HCT116 (cell line): Measurements from ENCODE around the gene GPNMB. TPM values are rescaled to one million over a fixed set of nuclear protein-coding genes. Genes with fewer than 3 reads are reported as not detected.

Experiments
- ATAC-seq: fragments of 200-7000 bp; cut with Tn5 transposase; 2 replicates; pipeline ENCODE4 v1.9.1; 2020; ENCODE audit warnings: mild to moderate bottlenecking, moderate library complexity
- BruUV-seq: library from RNA; stranded (reverse); fragments of 400-500 nt; replicated peaks from 2 replicates; lab custom pipeline; 2021; lab: Mats Ljungman, UMichigan
- CTCF ChIA-PET: fragments of 300-600 bp; sonication (Branson Sonifier 250); formaldehyde crosslinking; loops from one replicate; lab custom pipeline; 2021; ENCODE audit warnings: antibody characterized with exemption; lab: Charles Lee
- POLR2A ChIA-PET: fragments of 300-600, 350-600 bp; sonication (Branson Sonifier 250); formaldehyde crosslinking; loops from one replicate; lab custom pipeline; 2021; ENCODE audit warnings: antibody characterized with exemption; lab: Charles Lee
- RAD21 ChIA-PET, 2 experiments: fragments of 300-600 bp; sonication (Branson Sonifier 250); formaldehyde crosslinking; loops; one replicate each; lab custom pipeline; 2023; ENCODE audit warnings: low total read pairs in 2 of 2; ENCODE audit not compliant: uncharacterized antibody in 2 of 2, unreplicated experiment in 2 of 2, low non-redundant PET in 1 of 2; lab: Charles Lee
- DNase-seq: peaks from one replicate; pipeline ENCODE4 v3.0.0-alpha.2; 2010; ENCODE audit warnings: low read depth, low spot score
- H2AFZ ChIP-seq: fragments of 200-600 bp; shearing (Covaris generic), sonication (generic); 2 replicates; pipeline ENCODE4 v1.6.1; 2017; ENCODE audit warnings: low read depth, mixed run types, mixed read lengths, antibody characterized with exemption, low read length; ENCODE audit not compliant: poor library complexity, severe bottlenecking
- H3K27ac ChIP-seq: 2 replicates; pipeline ENCODE4 v1.5.1; 2012; ENCODE audit warnings: low read depth, low read length
- H3K27me3 ChIP-seq: fragments of 200-600 bp; sonication (generic); 2 replicates; pipeline ENCODE4 v1.6.1; 2016; ENCODE audit warnings: mixed run types, low read length, mixed read lengths; ENCODE audit not compliant: insufficient read depth
- H3K36me3 ChIP-seq, 2 experiments: fragments of 200-500 bp in 1 of 2; fragments of 200-600 bp in 1 of 2; sonication (Bioruptor generic) in 1 of 2; sonication (generic) in 1 of 2; 2 replicates each; pipeline versions ENCODE4 v1.5.1 to v1.6.1; 2014 to 2016; ENCODE audit warnings: low read length in 2 of 2, inconsistent platforms in 1 of 2, mixed read lengths in 1 of 2, mixed run types in 1 of 2; ENCODE audit not compliant: insufficient read depth in 2 of 2, control insufficient read depth in 1 of 2
- H3K4me1 ChIP-seq, 2 experiments: fragments of 200-600 bp in 1 of 2; sonication (generic) in 1 of 2; 2 replicates each; pipeline versions ENCODE4 v1.5.1 to v1.6.1; 2012 to 2017; ENCODE audit warnings: low read length in 2 of 2, inconsistent platforms in 1 of 2, mild to moderate bottlenecking in 1 of 2, mixed read lengths in 1 of 2, mixed run types in 1 of 2, moderate library complexity in 1 of 2; ENCODE audit not compliant: insufficient read depth in 2 of 2, control insufficient read depth in 1 of 2
- H3K4me2 ChIP-seq: fragments of 200-600 bp; sonication (generic); 2 replicates; pipeline ENCODE4 v1.6.1; 2017; ENCODE audit warnings: mixed run types, low read length, mixed read lengths
- H3K4me3 ChIP-seq, 2 experiments: fragments of 200-600 bp in 1 of 2; sonication (generic) in 1 of 2; replicated peaks in 1 of 2; 2 replicates each; pipeline ENCODE4 v1.5.1; 2011 to 2016; ENCODE audit warnings: low read length in 2 of 2, control low read depth in 1 of 2, low read depth in 1 of 2, mild to moderate bottlenecking in 1 of 2, mixed read lengths in 1 of 2, mixed run types in 1 of 2
- H3K79me2 ChIP-seq: fragments of 200-600 bp; sonication (generic); 2 replicates; pipeline ENCODE4 v1.6.1; 2017; ENCODE audit warnings: mild to moderate bottlenecking, mixed run types, low read length, moderate library complexity, mixed read lengths; ENCODE audit not compliant: insufficient read depth
- H3K9ac ChIP-seq: fragments of 200-600 bp; sonication (generic); 2 replicates; pipeline ENCODE4 v1.6.1; 2016; ENCODE audit warnings: low read length, mixed read lengths
- H3K9me2 ChIP-seq: fragments of 200-600 bp; sonication (generic), shearing (Covaris generic); 2 replicates; pipeline ENCODE4 v1.6.1; 2017; ENCODE audit warnings: mixed run types, mild to moderate bottlenecking, moderate library complexity; ENCODE audit not compliant: insufficient read depth
- H3K9me3 ChIP-seq, 2 experiments: fragments of 200-500 bp in 1 of 2; fragments of 200-600 bp in 1 of 2; sonication (Bioruptor generic) in 1 of 2; sonication (generic) in 1 of 2; 2 replicates each; pipeline ENCODE4 v1.6.1; 2014 to 2017; ENCODE audit warnings: low read length in 2 of 2, mixed read lengths in 2 of 2, inconsistent platforms in 1 of 2, low read depth in 1 of 2, mild to moderate bottlenecking in 1 of 2, mixed run types in 1 of 2, moderate library complexity in 1 of 2; ENCODE audit not compliant: control insufficient read depth in 1 of 2, insufficient read depth in 1 of 2
- H4K20me1 ChIP-seq: fragments of 200-600 bp; sonication (generic), shearing (Covaris generic); 2 replicates; pipeline ENCODE4 v1.6.1; 2017; ENCODE audit warnings: mixed run types, mild to moderate bottlenecking, moderate library complexity; ENCODE audit not compliant: insufficient read depth
- ATF3 ChIP-seq: IDR thresholded peaks from 2 replicates; pipeline ENCODE4 v1.6.1; 2012
- CBX3 ChIP-seq: IDR thresholded peaks from 2 replicates; pipeline ENCODE4 v1.6.1; 2012; ENCODE audit warnings: low read depth
- CEBPB ChIP-seq: IDR thresholded peaks from 2 replicates; pipeline ENCODE4 v1.6.1; 2012; ENCODE audit warnings: low read depth
- EGR1 ChIP-seq: IDR thresholded peaks from 2 replicates; pipeline ENCODE4 v1.6.1; 2012; ENCODE audit warnings: low read depth
- EZH2 ChIP-seq: fragments of 200-600 bp; sonication (generic); IDR thresholded peaks from 2 replicates; pipeline ENCODE4 v1.6.1; 2017; ENCODE audit warnings: antibody characterized with exemption, mixed run types
- FOSL1 ChIP-seq: IDR thresholded peaks from 2 replicates; pipeline ENCODE4 v1.6.1; 2012; ENCODE audit warnings: low read depth
- JUND ChIP-seq: IDR thresholded peaks from 2 replicates; pipeline ENCODE4 v1.6.1; 2012
- MAX ChIP-seq: IDR thresholded peaks from 2 replicates; pipeline ENCODE4 v1.6.1; 2012
- POLR2A ChIP-seq: IDR thresholded peaks from 2 replicates; pipeline ENCODE4 v1.7.0; 2011; ENCODE audit warnings: borderline replicate concordance; ENCODE audit not compliant: insufficient read depth, insufficient read length; ENCODE audit errors: extremely low read depth
- POLR2AphosphoS5 ChIP-seq: IDR thresholded peaks from 2 replicates; pipeline ENCODE4 v1.6.1; 2011; ENCODE audit warnings: mild to moderate bottlenecking, low read depth, low read length, moderate library complexity
- RAD21 ChIP-seq: IDR thresholded peaks from 2 replicates; pipeline ENCODE4 v1.6.1; 2012; ENCODE audit warnings: low read depth, mild to moderate bottlenecking
- SIN3A ChIP-seq: IDR thresholded peaks from 2 replicates; pipeline ENCODE4 v1.6.1; 2012; ENCODE audit warnings: low read depth
- SP1 ChIP-seq: IDR thresholded peaks from 2 replicates; pipeline ENCODE4 v1.6.1; 2012; ENCODE audit warnings: low read depth
- SRF ChIP-seq: IDR thresholded peaks from 2 replicates; pipeline ENCODE4 v1.6.1; 2012; ENCODE audit warnings: low read depth
- YY1 ChIP-seq: IDR thresholded peaks from 2 replicates; pipeline ENCODE4 v1.6.1; 2011; ENCODE audit warnings: low read length, low read depth, moderate library complexity, mild to moderate bottlenecking; ENCODE audit not compliant: insufficient replicate concordance; ENCODE audit errors: extremely low read depth
- ZBTB33 ChIP-seq: IDR thresholded peaks from 2 replicates; pipeline ENCODE4 v1.6.1; 2011; ENCODE audit warnings: mild to moderate bottlenecking, low read length, moderate library complexity; ENCODE audit not compliant: insufficient replicate concordance; ENCODE audit errors: extremely low read depth
- ZFX ChIP-seq: fragments of 450-650 bp; IDR thresholded peaks from 2 replicates; pipeline ENCODE4 v1.6.1; 2017
- ZNF274 ChIP-seq: fragments of 200-500 bp; sonication (Bioruptor generic); IDR thresholded peaks from 2 replicates; pipeline ENCODE4 v1.6.1; 2014; ENCODE audit warnings: mild to moderate bottlenecking, low read depth, low read length, inconsistent platforms
- intact Hi-C: fragments of 100-400 bp; cut with micrococcal nuclease; formaldehyde crosslinking; loops from 2 replicates; pipeline ENCODE4 v1.10.0; 2022
- total RNA-seq: library from RNA; stranded (reverse); gene quantifications from one replicate; pipeline ENCODE4 v1.2.1, GENCODE V29; 2021; ENCODE audit not compliant: unreplicated experiment
- TF ChIP-seq, protein P1 (sequence below): IDR thresholded peaks from 2 replicates; pipeline ENCODE4 v1.6.1; 2012; ENCODE audit warnings: low read depth
- TF ChIP-seq, protein P2 (sequence below), 3 experiments: fragments of 200-600 bp in 1 of 3; sonication (generic) in 1 of 3; IDR thresholded peaks in 2 of 3; conservative IDR thresholded peaks in 1 of 3; 2 replicates each; pipeline ENCODE4 v1.5.1; 2012 to 2017; ENCODE audit warnings: low read depth in 2 of 3, low read length in 2 of 3, antibody characterized with exemption in 1 of 3, borderline replicate concordance in 1 of 3, control low read depth in 1 of 3, mild to moderate bottlenecking in 1 of 3, mixed read lengths in 1 of 3, mixed run types in 1 of 3, moderate library complexity in 1 of 3; ENCODE audit not compliant: insufficient read depth in 1 of 3

Gene GPNMB
- total RNA-seq, 1 experiment from 2014 or later = 2.8 TPM

- Histone ChIP-seq H3K9me2 (no peaks in the 10 kb centered on the region), H3K79me2 (no peaks in the 10 kb centered on the region), H3K4me3 (no peak overlapping the region), H3K27ac (no peak overlapping the region), H3K4me1 (no peaks in the 10 kb centered on the region), H2AFZ (no peak overlapping the region), H3K27me3 (no peaks in the 10 kb centered on the region), H3K4me2 (no peak overlapping the region), H4K20me1 (no peaks in the 10 kb centered on the region), H3K36me3 (no peaks in the 10 kb centered on the region), H3K9me3 (no peaks in the 10 kb centered on the region), H3K9ac (no peak overlapping the region)
- TF ChIP-seq ZNF274 = no peak
- no peak for TF ChIP-seq RAD21
- TF ChIP-seq SRF = no peak
- no peak for TF ChIP-seq FOSL1
- TF ChIP-seq POLR2A = no peak
- no peak for TF ChIP-seq MAX
- TF ChIP-seq YY1 = no peak
- no peak for TF ChIP-seq SP1
- TF ChIP-seq, protein P1, sequence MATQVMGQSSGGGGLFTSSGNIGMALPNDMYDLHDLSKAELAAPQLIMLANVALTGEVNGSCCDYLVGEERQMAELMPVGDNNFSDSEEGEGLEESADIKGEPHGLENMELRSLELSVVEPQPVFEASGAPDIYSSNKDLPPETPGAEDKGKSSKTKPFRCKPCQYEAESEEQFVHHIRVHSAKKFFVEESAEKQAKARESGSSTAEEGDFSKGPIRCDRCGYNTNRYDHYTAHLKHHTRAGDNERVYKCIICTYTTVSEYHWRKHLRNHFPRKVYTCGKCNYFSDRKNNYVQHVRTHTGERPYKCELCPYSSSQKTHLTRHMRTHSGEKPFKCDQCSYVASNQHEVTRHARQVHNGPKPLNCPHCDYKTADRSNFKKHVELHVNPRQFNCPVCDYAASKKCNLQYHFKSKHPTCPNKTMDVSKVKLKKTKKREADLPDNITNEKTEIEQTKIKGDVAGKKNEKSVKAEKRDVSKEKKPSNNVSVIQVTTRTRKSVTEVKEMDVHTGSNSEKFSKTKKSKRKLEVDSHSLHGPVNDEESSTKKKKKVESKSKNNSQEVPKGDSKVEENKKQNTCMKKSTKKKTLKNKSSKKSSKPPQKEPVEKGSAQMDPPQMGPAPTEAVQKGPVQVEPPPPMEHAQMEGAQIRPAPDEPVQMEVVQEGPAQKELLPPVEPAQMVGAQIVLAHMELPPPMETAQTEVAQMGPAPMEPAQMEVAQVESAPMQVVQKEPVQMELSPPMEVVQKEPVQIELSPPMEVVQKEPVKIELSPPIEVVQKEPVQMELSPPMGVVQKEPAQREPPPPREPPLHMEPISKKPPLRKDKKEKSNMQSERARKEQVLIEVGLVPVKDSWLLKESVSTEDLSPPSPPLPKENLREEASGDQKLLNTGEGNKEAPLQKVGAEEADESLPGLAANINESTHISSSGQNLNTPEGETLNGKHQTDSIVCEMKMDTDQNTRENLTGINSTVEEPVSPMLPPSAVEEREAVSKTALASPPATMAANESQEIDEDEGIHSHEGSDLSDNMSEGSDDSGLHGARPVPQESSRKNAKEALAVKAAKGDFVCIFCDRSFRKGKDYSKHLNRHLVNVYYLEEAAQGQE = no peak
- no peak for TF ChIP-seq ATF3
- no peak for TF ChIP-seq JUND
- no peak for TF ChIP-seq CEBPB
- TF ChIP-seq POLR2AphosphoS5 = no peak
- TF ChIP-seq, protein P2, sequence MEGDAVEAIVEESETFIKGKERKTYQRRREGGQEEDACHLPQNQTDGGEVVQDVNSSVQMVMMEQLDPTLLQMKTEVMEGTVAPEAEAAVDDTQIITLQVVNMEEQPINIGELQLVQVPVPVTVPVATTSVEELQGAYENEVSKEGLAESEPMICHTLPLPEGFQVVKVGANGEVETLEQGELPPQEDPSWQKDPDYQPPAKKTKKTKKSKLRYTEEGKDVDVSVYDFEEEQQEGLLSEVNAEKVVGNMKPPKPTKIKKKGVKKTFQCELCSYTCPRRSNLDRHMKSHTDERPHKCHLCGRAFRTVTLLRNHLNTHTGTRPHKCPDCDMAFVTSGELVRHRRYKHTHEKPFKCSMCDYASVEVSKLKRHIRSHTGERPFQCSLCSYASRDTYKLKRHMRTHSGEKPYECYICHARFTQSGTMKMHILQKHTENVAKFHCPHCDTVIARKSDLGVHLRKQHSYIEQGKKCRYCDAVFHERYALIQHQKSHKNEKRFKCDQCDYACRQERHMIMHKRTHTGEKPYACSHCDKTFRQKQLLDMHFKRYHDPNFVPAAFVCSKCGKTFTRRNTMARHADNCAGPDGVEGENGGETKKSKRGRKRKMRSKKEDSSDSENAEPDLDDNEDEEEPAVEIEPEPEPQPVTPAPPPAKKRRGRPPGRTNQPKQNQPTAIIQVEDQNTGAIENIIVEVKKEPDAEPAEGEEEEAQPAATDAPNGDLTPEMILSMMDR (IDR thresholded peaks at IDR 0.05 in 2 of 3, conservative IDR thresholded peaks at IDR 0.05 in 1 of 3; ENCODE audit: borderline replicate concordance in 1 of 3, insufficient read depth in 1 of 3, low read depth in 2 of 3, low read length in 2 of 3) = no peak
- no peak for TF ChIP-seq SIN3A
- no peak for TF ChIP-seq EGR1
- no peak for TF ChIP-seq ZBTB33
- TF ChIP-seq CBX3 = no peak
- no peak for TF ChIP-seq EZH2
- no peak for TF ChIP-seq ZFX
- ChIA-PET CTCF (no interaction called here), RAD21 (no interaction called here), POLR2A (no interaction called here)
- no TSS peak for BruUV-seq
- intact Hi-C loops = no loop called here
- ATAC-seq = no peak
- no peak for DNase-seq
Observed at GRCh38 chr7:23213755-23214154, 32.8 kb upstream of the GPNMB start.
